ENCODE data around the gene ANK2. TPM values are rescaled to one million over a fixed set of nuclear protein-coding genes. Genes with fewer than 3 reads are reported as not detected.
A peak's percentile ranks its signal among the peaks of the same experiment; 100 is the strongest.

ANK2 gene
- total RNA-seq, 1 donor from 2014 or later: 77.8 TPM

GRCh38 chr4:113248320-113248719, 198.9 kb downstream of the ANK2 start:
- TF ChIP-seq EZH2 (IDR thresholded peaks at IDR 0.05; ENCODE audit: insufficient read depth, low read length): no peak
- TF ChIP-seq, protein P1, sequence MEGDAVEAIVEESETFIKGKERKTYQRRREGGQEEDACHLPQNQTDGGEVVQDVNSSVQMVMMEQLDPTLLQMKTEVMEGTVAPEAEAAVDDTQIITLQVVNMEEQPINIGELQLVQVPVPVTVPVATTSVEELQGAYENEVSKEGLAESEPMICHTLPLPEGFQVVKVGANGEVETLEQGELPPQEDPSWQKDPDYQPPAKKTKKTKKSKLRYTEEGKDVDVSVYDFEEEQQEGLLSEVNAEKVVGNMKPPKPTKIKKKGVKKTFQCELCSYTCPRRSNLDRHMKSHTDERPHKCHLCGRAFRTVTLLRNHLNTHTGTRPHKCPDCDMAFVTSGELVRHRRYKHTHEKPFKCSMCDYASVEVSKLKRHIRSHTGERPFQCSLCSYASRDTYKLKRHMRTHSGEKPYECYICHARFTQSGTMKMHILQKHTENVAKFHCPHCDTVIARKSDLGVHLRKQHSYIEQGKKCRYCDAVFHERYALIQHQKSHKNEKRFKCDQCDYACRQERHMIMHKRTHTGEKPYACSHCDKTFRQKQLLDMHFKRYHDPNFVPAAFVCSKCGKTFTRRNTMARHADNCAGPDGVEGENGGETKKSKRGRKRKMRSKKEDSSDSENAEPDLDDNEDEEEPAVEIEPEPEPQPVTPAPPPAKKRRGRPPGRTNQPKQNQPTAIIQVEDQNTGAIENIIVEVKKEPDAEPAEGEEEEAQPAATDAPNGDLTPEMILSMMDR (IDR thresholded peaks at IDR 0.05; ENCODE audit: insufficient read depth, low read depth, low read length): no peak

GRCh38 chr4:113255628-113256027, 206.2 kb downstream of the ANK2 start:
- FAIRE-seq (no peak), DNase-seq (ENCODE audit: low read depth) (no peak)
- TF ChIP-seq, protein P1 (IDR thresholded peaks at IDR 0.05; ENCODE audit: insufficient read depth, low read depth, low read length): no peak
- no peak for TF ChIP-seq EZH2 (IDR thresholded peaks at IDR 0.05; ENCODE audit: insufficient read depth, low read length)
- no peak overlapping the region for H3K9ac ChIP-seq (ENCODE audit: low read length)
- no peaks in the 10 kb centered on the region for H4K20me1 ChIP-seq (ENCODE audit: insufficient read depth, low read length)
- H3K27ac ChIP-seq (ENCODE audit: low read depth, low read length): no peak overlapping the region
- H3K4me3 ChIP-seq (ENCODE audit: insufficient read depth, low read depth, low read length): no peak overlapping the region
- H3K4me1 Mint-ChIP-seq (ENCODE audit: low read depth, unreplicated experiment): no peaks in the 10 kb centered on the region
- H3K9me3 Mint-ChIP-seq (ENCODE audit: unreplicated experiment): no peaks in the 10 kb centered on the region
- H3K36me3 Mint-ChIP-seq (ENCODE audit: low read depth, unreplicated experiment): peaks cover 7% of the 10 kb centered on the region
- H3K27me3 ChIP-seq (ENCODE audit: insufficient read depth, low read length): no peaks in the 10 kb centered on the region
- H3K4me1 ChIP-seq (ENCODE audit: insufficient read depth, low read length): no peaks in the 10 kb centered on the region
- H3K4me2 ChIP-seq (ENCODE audit: low read length): no peak overlapping the region
- H3K79me2 ChIP-seq (ENCODE audit: insufficient read depth, low read length): no peaks in the 10 kb centered on the region
- no peaks in the 10 kb centered on the region for H3K36me3 ChIP-seq (ENCODE audit: insufficient read depth, low read length)
- H3K9me3 ChIP-seq (ENCODE audit: insufficient read depth, low read depth, low read length): no peaks in the 10 kb centered on the region
- H2AFZ ChIP-seq (ENCODE audit: low read depth, low read length): no peak overlapping the region
- H3K4me3 Mint-ChIP-seq (ENCODE audit: unreplicated experiment): no peak overlapping the region
- no peak overlapping the region for H3K27ac Mint-ChIP-seq (ENCODE audit: unreplicated experiment)
- H3K27me3 Mint-ChIP-seq (ENCODE audit: low read depth, unreplicated experiment): no peaks in the 10 kb centered on the region

More at GRCh38 chr4:113248320-113248719, 198.9 kb downstream of the ANK2 start:
- no peak for FAIRE-seq
- H3K36me3 ChIP-seq (ENCODE audit: insufficient read depth, low read length): no peaks in the 10 kb centered on the region
- no peaks in the 10 kb centered on the region for H3K4me1 ChIP-seq (ENCODE audit: insufficient read depth, low read length)
- Mint-ChIP-seq H3K9me3 (ENCODE audit: unreplicated experiment) (no peaks in the 10 kb centered on the region), H3K36me3 (ENCODE audit: low read depth, unreplicated experiment) (peaks cover 6% of the 10 kb centered on the region), H3K27ac (ENCODE audit: unreplicated experiment) (no peak overlapping the region), H3K4me3 (ENCODE audit: unreplicated experiment) (no peak overlapping the region), H3K4me1 (ENCODE audit: low read depth, unreplicated experiment) (no peaks in the 10 kb centered on the region), H3K27me3 (ENCODE audit: low read depth, unreplicated experiment) (no peaks in the 10 kb centered on the region)
- no peak overlapping the region for H3K4me3 ChIP-seq (ENCODE audit: insufficient read depth, low read depth, low read length)
- no peak overlapping the region for H3K27ac ChIP-seq (ENCODE audit: low read depth, low read length)
- no peaks in the 10 kb centered on the region for H3K27me3 ChIP-seq (ENCODE audit: insufficient read depth, low read length)
- H3K9me3 ChIP-seq (ENCODE audit: insufficient read depth, low read depth, low read length): no peaks in the 10 kb centered on the region
- DNase-seq (ENCODE audit: low read depth): no peak
- no peak overlapping the region for H2AFZ ChIP-seq (ENCODE audit: low read depth, low read length)
- H3K79me2 ChIP-seq (ENCODE audit: insufficient read depth, low read length): no peaks in the 10 kb centered on the region
- H4K20me1 ChIP-seq (ENCODE audit: insufficient read depth, low read length): no peaks in the 10 kb centered on the region
- H3K4me2 ChIP-seq (ENCODE audit: low read length): no peak overlapping the region
- no peak overlapping the region for H3K9ac ChIP-seq (ENCODE audit: low read length)

- DNase-seq (ENCODE audit: low read depth) (peak; percentile 25), FAIRE-seq (no peak)
- Mint-ChIP-seq H3K9me3 (ENCODE audit: unreplicated experiment) (no peaks in the 10 kb centered on the region), H3K4me1 (ENCODE audit: low read depth, unreplicated experiment) (no peaks in the 10 kb centered on the region), H3K27me3 (ENCODE audit: low read depth, unreplicated experiment) (no peaks in the 10 kb centered on the region), H3K4me3 (ENCODE audit: unreplicated experiment) (no peak overlapping the region), H3K36me3 (ENCODE audit: low read depth, unreplicated experiment) (peaks cover 7% of the 10 kb centered on the region), H3K27ac (ENCODE audit: unreplicated experiment) (no peak overlapping the region)
- H3K27me3 ChIP-seq (ENCODE audit: insufficient read depth, low read length): no peaks in the 10 kb centered on the region
- no peak overlapping the region for H2AFZ ChIP-seq (ENCODE audit: low read depth, low read length)
- H3K4me2 ChIP-seq (ENCODE audit: low read length): no peak overlapping the region
- TF ChIP-seq, protein P1 (IDR thresholded peaks at IDR 0.05; ENCODE audit: insufficient read depth, low read depth, low read length): no peak
- no peak for TF ChIP-seq EZH2 (IDR thresholded peaks at IDR 0.05; ENCODE audit: insufficient read depth, low read length)
- H3K9ac ChIP-seq (ENCODE audit: low read length): no peak overlapping the region
- no peaks in the 10 kb centered on the region for H3K36me3 ChIP-seq (ENCODE audit: insufficient read depth, low read length)
- H3K4me3 ChIP-seq (ENCODE audit: insufficient read depth, low read depth, low read length): no peak overlapping the region
- H3K9me3 ChIP-seq (ENCODE audit: insufficient read depth, low read depth, low read length): no peaks in the 10 kb centered on the region
- no peaks in the 10 kb centered on the region for H3K79me2 ChIP-seq (ENCODE audit: insufficient read depth, low read length)
- no peak overlapping the region for H3K27ac ChIP-seq (ENCODE audit: low read depth, low read length)
- H4K20me1 ChIP-seq (ENCODE audit: insufficient read depth, low read length): no peaks in the 10 kb centered on the region
- H3K4me1 ChIP-seq (ENCODE audit: insufficient read depth, low read length): no peaks in the 10 kb centered on the region
Measured at GRCh38 chr4:113256946-113257345, 207.5 kb downstream of the ANK2 start.

All from astrocyte (in vitro differentiated cells and primary cell).